ENCODE data around the gene TMOD3.
"Not testable (repeated sequence)": the region's sequence is repeated elsewhere in the genome, so short reads cannot be mapped to it uniquely, and the experiment has no call there.

Gene TMOD3

DNA sequence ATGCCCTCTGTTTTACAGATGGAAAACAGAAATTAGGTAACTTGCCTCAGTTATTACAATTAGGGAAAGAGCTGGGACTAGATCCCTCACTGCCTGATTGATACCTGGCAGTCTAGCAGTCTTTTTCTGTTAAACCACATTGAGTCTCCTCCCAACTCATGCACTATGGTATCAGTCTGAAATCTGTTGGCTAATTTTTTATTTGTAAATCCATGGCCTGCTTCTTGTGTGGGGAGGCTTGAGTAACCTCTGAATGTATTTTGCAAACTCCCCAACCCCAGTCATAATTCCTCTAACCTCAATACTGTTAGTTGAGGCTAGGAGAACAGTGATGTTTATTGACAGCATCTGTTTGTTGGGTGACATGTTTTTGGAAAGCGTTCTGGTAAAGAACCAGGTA, 35.9 kb downstream of the TMOD3 start:
- no peak for DNase-seq

GRCh38 chr15:51866161-51866560, 36.7 kb downstream of the TMOD3 start:
- no peak for DNase-seq

DNA sequence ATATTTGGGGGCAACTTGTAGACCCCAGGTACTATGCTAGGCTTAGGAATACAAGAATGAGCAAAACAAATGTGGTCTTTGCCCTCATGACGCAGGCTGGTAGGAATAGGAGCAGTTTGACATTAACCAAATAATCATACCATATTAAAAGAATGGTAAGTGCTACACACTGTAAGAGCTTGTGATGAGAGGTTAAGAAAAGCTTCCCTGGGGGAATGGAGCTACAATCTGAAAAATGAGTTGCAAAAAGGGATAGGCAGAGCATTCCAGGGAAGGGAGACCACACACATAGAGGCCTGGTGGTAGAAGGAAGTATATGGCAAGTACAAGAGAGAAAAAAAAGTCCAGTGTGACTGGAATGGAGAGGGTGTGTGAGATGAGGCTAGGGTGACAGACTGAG, 37.3 kb downstream of the TMOD3 start:
- no peak for DNase-seq

DNA sequence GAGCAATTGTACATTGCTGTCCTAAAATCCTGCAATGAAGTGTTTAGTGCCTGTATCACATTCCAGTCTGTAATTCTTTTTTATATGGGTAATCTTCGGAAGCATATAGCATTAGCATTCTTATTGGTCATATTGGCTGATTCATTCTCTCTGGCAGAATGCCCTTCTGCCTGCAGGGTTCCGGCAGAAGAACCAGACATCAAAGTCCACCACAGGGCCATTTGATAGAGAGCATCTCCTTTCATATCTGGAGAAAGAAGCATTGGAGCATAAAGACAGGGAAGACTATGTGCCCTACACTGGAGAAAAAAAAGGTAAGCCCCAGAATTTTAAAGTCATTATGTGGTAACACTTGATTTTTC, 39.6 kb downstream of the TMOD3 start:
- DNase-seq, result peak in 1 of 2 experiments; percentile 58

- DNase-seq, result no peak
These were observed 41.3 kb downstream of the TMOD3 start for GRCh38 chr15:51870774-51871173.

DNA sequence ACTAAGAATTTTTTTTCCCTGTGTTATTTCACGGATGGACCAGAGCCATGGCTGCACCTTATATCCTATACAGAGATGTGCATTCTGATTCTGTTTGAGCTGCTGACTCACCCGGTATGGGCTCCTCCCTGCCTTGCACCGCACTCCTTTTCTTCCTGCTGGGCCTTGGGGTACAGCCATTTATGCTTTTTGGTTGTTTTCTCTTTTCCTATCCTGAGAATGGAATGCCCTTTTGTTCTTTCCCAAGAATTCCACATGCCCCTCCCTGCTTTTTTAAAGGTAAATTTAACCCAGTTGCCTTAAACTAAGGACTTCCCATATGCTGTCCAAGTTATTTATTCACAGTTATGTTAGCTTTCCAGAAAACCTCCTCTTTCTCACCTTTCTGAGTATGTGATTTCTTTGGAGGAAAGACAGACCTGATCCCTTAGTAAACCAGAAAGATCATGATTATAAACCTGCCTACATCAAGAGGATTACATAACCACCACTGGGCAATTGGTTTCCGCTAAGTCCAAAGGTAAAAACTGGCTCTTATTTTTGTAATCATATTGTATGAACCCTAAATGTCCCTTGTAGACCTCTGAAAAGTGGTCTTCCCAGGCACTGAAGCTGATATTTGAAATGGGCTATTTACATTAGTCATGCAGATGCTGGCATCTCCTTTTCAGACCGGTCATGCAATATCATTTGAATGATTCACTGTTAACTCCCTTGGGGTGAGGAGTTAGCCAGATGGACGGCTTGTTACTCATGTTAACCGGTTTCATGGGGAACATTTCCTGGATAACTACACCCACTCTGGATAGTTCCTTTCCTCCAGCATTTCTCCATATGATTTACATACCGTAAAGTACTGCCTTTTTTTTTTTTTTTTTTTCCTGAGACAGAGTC, 45.5 kb downstream of the TMOD3 start:
- peak; percentile 40 to 79 for DNase-seq

- DNase-seq, result no peak
These were observed 46.7 kb downstream of the TMOD3 start for GRCh38 chr15:51876169-51876568.

GRCh38 chr15:51878446-51879386, 49.3 kb downstream of the TMOD3 start:
- peak in 1 of 2 experiments; percentile 21 for DNase-seq

- DNase-seq, result no peak
These were observed 50.1 kb downstream of the TMOD3 start for GRCh38 chr15:51879555-51879954.

GRCh38 chr15:51883271-51883837, 53.9 kb downstream of the TMOD3 start:
- no peak for DNase-seq

GRCh38 chr15:51884041-51884440, 54.6 kb downstream of the TMOD3 start:
- DNase-seq, result no peak

DNA sequence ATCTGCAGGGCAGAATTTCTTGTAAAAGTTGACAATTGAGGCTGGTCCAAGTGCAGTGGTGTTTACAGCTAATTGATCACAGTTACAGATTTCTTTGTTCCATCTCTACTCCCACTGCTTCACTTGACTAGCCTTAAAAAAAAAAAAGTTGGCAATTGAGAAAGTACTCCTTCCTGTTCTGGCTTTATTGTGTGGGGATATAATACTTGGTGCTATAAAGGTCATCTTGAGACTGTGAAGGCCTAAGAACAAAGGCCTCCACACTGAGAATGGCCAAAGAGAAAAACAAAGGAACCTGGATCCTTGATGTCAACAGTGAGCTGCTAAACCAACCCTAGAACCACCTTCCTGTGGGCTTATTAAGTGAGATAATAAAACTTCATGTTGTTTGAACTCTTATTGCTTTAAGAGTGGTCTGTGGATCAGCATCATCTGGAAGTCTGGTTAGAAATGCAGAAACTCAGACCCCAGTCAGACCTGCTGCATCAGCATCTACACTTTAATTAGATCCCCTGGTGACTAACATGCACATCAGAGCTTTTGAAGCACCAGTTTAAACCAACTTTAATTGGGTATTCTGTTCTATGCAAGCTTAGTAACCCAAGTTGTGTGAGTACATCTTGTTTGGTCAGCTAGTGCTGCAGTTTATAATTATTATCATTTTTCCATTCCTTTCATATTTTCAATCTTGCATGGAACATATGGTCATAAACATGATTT, 55.2 kb downstream of the TMOD3 start:
- DNase-seq, result no peak

GRCh38 chr15:51885758-51886157, 56.3 kb downstream of the TMOD3 start:
- not testable (repeated sequence) for DNase-seq

DNA sequence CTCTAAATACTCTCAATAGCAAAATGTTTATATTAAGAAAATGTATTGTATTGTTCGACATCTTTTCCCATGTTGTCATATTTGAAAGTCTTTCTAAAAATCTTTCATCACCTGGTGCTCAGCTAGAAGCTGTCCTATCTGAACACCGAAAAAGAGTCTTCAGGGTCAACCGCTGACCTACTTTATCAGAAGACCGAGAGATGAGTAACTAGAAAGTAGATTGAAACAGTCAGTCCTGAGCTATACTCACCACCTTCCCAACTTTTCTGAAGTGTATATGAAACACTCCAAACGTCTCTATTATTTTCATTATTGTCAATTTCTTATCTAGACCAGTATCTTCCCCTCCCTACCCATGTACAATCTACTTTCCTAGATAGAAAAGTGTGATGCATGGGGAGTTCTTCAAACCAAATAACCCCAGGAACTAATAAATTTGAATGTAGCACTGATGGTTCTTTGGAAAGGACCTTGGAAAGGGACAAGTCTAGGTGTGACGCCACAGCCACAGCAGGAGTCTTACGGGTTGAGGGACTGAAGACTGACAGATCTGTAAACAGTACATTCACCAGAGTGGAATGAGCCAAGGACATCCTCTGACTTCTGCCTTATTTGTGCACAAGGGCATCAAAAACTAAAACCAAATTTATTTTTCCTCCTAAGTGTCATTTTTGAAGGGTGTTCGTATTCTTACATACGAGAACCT, 58.6 kb downstream of the TMOD3 start:
- DNase-seq, result no peak

GRCh38 chr15:51888593-51889195, 59.2 kb downstream of the TMOD3 start:
- peak in 1 of 2 experiments; percentile 24 for DNase-seq

GRCh38 chr15:51889486-51889885, 60.0 kb downstream of the TMOD3 start:
- DNase-seq, result no peak

- DNase-seq, result no peak
These were observed 75.0 kb downstream of the TMOD3 start for GRCh38 chr15:51904421-51904820.

DNA sequence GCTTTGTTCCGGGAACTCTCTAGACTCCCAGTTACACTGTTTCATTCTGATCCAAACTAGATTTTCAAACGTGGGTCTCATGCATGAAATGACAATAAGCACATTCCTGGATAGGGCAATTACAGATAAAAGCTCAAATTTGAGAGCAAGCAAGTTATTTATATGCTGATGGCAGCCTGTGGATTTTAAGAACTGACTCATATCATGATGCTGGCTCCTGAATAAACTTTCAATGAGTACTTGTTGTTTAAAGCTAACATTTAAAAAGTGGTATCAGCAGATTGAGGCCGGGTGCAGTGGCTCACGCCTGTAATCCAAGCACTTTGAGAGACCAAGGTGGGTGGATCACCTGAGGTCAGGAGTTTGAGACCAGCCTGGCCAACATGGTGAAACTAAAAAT, 75.5 kb downstream of the TMOD3 start:
- no peak for DNase-seq

- no peak for DNase-seq
These were observed 77.8 kb downstream of the TMOD3 start for GRCh38 chr15:51907136-51907862.

GRCh38 chr15:51908316-51908715, 78.9 kb downstream of the TMOD3 start:
- no peak for DNase-seq

GRCh38 chr15:51909584-51909983, 80.1 kb downstream of the TMOD3 start:
- no peak for DNase-seq

Measured in NCI-H446 (cell line).